GM11168 (cell line): ENCODE results near the gene TOMM20.
"Not testable (repeated sequence)": the region's sequence is repeated elsewhere in the genome, so short reads cannot be mapped to it uniquely, and the experiment has no call there.

Source experiments
- in situ Hi-C: fragments of 300-500 bp; cut with MboI; formaldehyde crosslinking; loops from one replicate; pipeline ENCODE4 v1.12.0; 2022; ENCODE audit warnings: low sequenced_read_pairs; ENCODE audit not compliant: unreplicated experiment

The TOMM20 gene

GRCh38 chr1:235128456-235129328 lies at the start of gene TOMM20:
Gene TOMM20 (minus strand): TSS chr1:235128837. CDS start chr1:235128715, 122 bp downstream.
- in situ Hi-C loops: no loop called here

GRCh38 chr1:235176486-235176885 lies 47.8 kb upstream of the TOMM20 start:
- in situ Hi-C loops: no loop called here

- in situ Hi-C loops: no loop called here
Observed at GRCh38 chr1:235169986-235170385, 41.3 kb upstream of the TOMM20 start.

- in situ Hi-C loops: no loop called here
Observed at GRCh38 chr1:235168375-235168774, 39.7 kb upstream of the TOMM20 start.

- in situ Hi-C loops: no loop called here
Observed at GRCh38 chr1:235161685-235162327, 33.2 kb upstream of the TOMM20 start.

GRCh38 chr1:235160957-235161684 lies 32.5 kb upstream of the TOMM20 start, which contains the start of gene RBM34:
Gene RBM34 (minus strand): TSS chr1:235161250. CDS start chr1:235161226, 24 bp downstream.
- in situ Hi-C loops: no loop called here

GRCh38 chr1:235160383-235160956 lies 31.8 kb upstream of the TOMM20 start:
- in situ Hi-C loops: no loop called here

GRCh38 chr1:235159930-235160329 lies 31.3 kb upstream of the TOMM20 start:
- in situ Hi-C loops: not testable (repeated sequence)

- in situ Hi-C loops: not testable (repeated sequence)
Observed at GRCh38 chr1:235159284-235159683, 30.6 kb upstream of the TOMM20 start.

- in situ Hi-C loops: no loop called here
Observed at GRCh38 chr1:235158680-235159079, 30.0 kb upstream of the TOMM20 start.

- in situ Hi-C loops: no loop called here
Observed at GRCh38 chr1:235157150-235157549, 28.5 kb upstream of the TOMM20 start.

GRCh38 chr1:235156740-235157139 lies 28.1 kb upstream of the TOMM20 start:
- in situ Hi-C loops: no loop called here

- in situ Hi-C loops: no loop called here
Observed at GRCh38 chr1:235156265-235156664, 27.6 kb upstream of the TOMM20 start.

GRCh38 chr1:235152235-235152634 lies 23.6 kb upstream of the TOMM20 start:
- in situ Hi-C loops: no loop called here

- in situ Hi-C loops: no loop called here
Observed at GRCh38 chr1:235151033-235151432, 22.4 kb upstream of the TOMM20 start.

- in situ Hi-C loops: no loop called here
Observed at GRCh38 chr1:235149824-235150223, 21.2 kb upstream of the TOMM20 start.

- in situ Hi-C loops: no loop called here
Observed at GRCh38 chr1:235147269-235147668, 18.6 kb upstream of the TOMM20 start.

GRCh38 chr1:235145639-235146038 lies 17.0 kb upstream of the TOMM20 start:
- in situ Hi-C loops: no loop called here

- in situ Hi-C loops: no loop called here
Observed at GRCh38 chr1:235142991-235143390, 14.4 kb upstream of the TOMM20 start.

GRCh38 chr1:235139315-235139714 lies 10.7 kb upstream of the TOMM20 start:
- in situ Hi-C loops: no loop called here
